DOHH2 (cell line): ENCODE results near the gene PPP1R3F.
"Not testable (repeated sequence)": the region's sequence is repeated elsewhere in the genome, so short reads cannot be mapped to it uniquely, and the experiment has no call there.

ENCODE experiments used
- H3F3A ChIP-seq: fragments of 200-600 bp; sonication (generic), shearing (Covaris generic); 2 replicates; pipeline ENCODE4 v1.6.0; 2016; ENCODE audit warnings: antibody characterized with exemption, mild to moderate bottlenecking; ENCODE audit not compliant: control insufficient read depth, insufficient read depth
- H3K27ac ChIP-seq: fragments of 200-600 bp; sonication (generic); 2 replicates; pipeline ENCODE4 v1.5.1; 2014; ENCODE audit warnings: low read depth, mild to moderate bottlenecking, low read length, moderate library complexity
- H3K27me3 ChIP-seq: fragments of 200-600 bp; sonication (generic); 2 replicates; pipeline ENCODE4 v1.6.1; 2014; ENCODE audit warnings: mild to moderate bottlenecking, low read length, mixed read lengths; ENCODE audit not compliant: control insufficient read depth
- H3K36me3 ChIP-seq: fragments of 200-600 bp; sonication (generic); 2 replicates; pipeline ENCODE4 v1.6.1; 2014; ENCODE audit warnings: mild to moderate bottlenecking, low read length, moderate library complexity, mixed read lengths; ENCODE audit not compliant: control insufficient read depth
- H3K4me1 ChIP-seq: fragments of 200-600 bp; sonication (generic); 2 replicates; pipeline ENCODE4 v1.6.1; 2014; ENCODE audit warnings: mild to moderate bottlenecking, low read length, mixed read lengths; ENCODE audit not compliant: control insufficient read depth
- H3K4me2 ChIP-seq: fragments of 200-600 bp; sonication (generic); 2 replicates; pipeline ENCODE4 v1.6.0; 2014; ENCODE audit warnings: mild to moderate bottlenecking, low read length, moderate library complexity
- H3K4me3 ChIP-seq: fragments of 200-600 bp; sonication (generic); 2 replicates; pipeline ENCODE4 v1.5.1; 2014; ENCODE audit warnings: mild to moderate bottlenecking, low read length, mixed read lengths
- H3K79me2 ChIP-seq: fragments of 200-600 bp; sonication (generic); 2 replicates; pipeline ENCODE4 v1.6.1; 2014; ENCODE audit warnings: mild to moderate bottlenecking, low read length, mixed read lengths; ENCODE audit not compliant: control insufficient read depth
- H3K9me2 ChIP-seq: fragments of 200-600 bp; sonication (generic); replicated peaks from 2 replicates; pipeline ENCODE4 v1.6.1; 2014; ENCODE audit warnings: mild to moderate bottlenecking, low read length, mixed read lengths; ENCODE audit not compliant: control insufficient read depth
- H3K9me3 ChIP-seq: fragments of 200-600 bp; sonication (generic); 2 replicates; pipeline ENCODE4 v1.6.1; 2014; ENCODE audit warnings: antibody characterized with exemption, low read length, mixed read lengths; ENCODE audit not compliant: control insufficient read depth, insufficient read depth
- H4K20me1 ChIP-seq: fragments of 200-600 bp; sonication (generic); 2 replicates; pipeline ENCODE4 v1.6.0; 2014; ENCODE audit warnings: low read depth, mild to moderate bottlenecking, antibody characterized with exemption, low read length, moderate library complexity; ENCODE audit not compliant: control insufficient read depth, insufficient read depth
- CTCF ChIP-seq: fragments of 200-600 bp; sonication (generic); IDR thresholded peaks from one replicate; pipeline ENCODE4 v1.5.1; 2014; ENCODE audit warnings: antibody characterized with exemption, mild to moderate bottlenecking, low read depth, low read length; ENCODE audit not compliant: poor library complexity, severe bottlenecking
- EZH2phosphoT487 ChIP-seq: fragments of 200-600 bp; sonication (generic); IDR thresholded peaks from 2 replicates; pipeline ENCODE4 v1.6.1; 2017; ENCODE audit warnings: borderline replicate concordance, mild to moderate bottlenecking, antibody characterized with exemption, low read length, moderate library complexity, mixed read lengths

The PPP1R3F gene

GRCh38 chrX:49291615-49292337 lies 22.2 kb downstream of the PPP1R3F start:
- H3K27me3 ChIP-seq, result no peaks in the 10 kb centered on the region
- no peaks in the 10 kb centered on the region for H3K9me2 ChIP-seq
- H3K4me2 ChIP-seq, result no peak overlapping the region
- H3K9me3 ChIP-seq, result no peaks in the 10 kb centered on the region
- H4K20me1 ChIP-seq, result no peaks in the 10 kb centered on the region
- no peak overlapping the region for H3K4me3 ChIP-seq
- no peaks in the 10 kb centered on the region for H3F3A ChIP-seq
- TF ChIP-seq CTCF (peak; percentile 66), EZH2phosphoT487 (no peak)
- H3K36me3 ChIP-seq, result no peaks in the 10 kb centered on the region
- H3K27ac ChIP-seq, result no peak overlapping the region
- H3K79me2 ChIP-seq, result no peaks in the 10 kb centered on the region
- no peaks in the 10 kb centered on the region for H3K4me1 ChIP-seq

DNA sequence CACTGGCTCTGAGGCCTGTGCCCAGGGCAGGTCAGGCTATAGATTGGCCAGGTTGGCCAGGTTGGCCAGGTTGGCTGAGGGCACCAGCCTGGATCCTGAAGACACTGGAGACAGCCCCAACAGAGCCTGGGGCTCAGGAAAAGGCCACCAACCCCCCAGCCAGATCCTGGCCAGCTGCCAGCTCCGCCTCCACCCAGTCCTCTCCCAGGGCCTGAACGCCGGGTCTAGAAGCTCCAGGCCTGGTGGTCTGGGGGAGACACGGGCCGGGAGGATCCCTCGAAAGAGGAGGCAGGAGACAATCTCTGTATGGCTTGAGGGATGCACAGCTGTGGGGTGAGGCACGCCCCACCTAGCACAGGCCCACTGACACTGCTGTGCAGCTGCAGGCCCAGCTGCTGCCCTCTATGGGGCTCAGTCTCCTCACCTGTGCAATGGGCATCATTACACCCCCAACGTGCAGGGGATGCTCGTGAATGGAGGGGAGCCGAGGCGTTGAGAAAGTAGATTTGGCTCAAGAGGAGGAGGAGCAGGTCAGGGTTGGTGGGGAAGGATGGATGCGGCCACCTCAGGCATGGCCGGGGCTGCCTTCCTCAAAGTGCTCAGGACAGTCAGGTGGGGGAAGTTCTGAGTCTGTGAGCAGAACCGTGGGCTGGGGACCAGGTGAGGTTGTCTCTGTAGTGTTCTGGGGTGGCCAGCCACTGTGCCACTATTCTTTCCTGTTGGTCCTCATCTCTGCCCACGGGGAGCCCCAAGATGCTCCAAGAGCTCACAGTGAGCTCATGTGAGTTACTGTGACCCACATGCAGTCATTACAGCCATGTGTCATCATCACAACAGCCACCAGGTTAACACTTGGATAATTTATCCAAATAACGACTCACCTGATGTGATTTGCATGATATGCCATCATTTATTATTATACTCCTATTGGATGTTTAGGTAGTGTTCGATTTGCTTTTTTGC lies 23.1 kb downstream of the PPP1R3F start:
- H3K36me3 ChIP-seq, result no peaks in the 10 kb centered on the region
- H3F3A ChIP-seq, result no peaks in the 10 kb centered on the region
- TF ChIP-seq EZH2phosphoT487 (no peak), CTCF (no peak)
- no peak overlapping the region for H3K27ac ChIP-seq
- no peaks in the 10 kb centered on the region for H3K27me3 ChIP-seq
- H3K9me3 ChIP-seq, result no peaks in the 10 kb centered on the region
- H3K4me2 ChIP-seq, result no peak overlapping the region
- H3K9me2 ChIP-seq, result no peaks in the 10 kb centered on the region
- no peaks in the 10 kb centered on the region for H3K79me2 ChIP-seq
- no peaks in the 10 kb centered on the region for H3K4me1 ChIP-seq
- H3K4me3 ChIP-seq, result no peak overlapping the region
- no peaks in the 10 kb centered on the region for H4K20me1 ChIP-seq

GRCh38 chrX:49299293-49299692 lies 29.7 kb downstream of the PPP1R3F start:
- H3F3A ChIP-seq, H3K36me3 ChIP-seq, H3K79me2 ChIP-seq, H3K27ac ChIP-seq, H4K20me1 ChIP-seq, H3K4me3 ChIP-seq, H3K9me3 ChIP-seq, H3K9me2 ChIP-seq, H3K4me2 ChIP-seq, H3K4me1 ChIP-seq, H3K27me3 ChIP-seq: not testable (repeated sequence)

DNA sequence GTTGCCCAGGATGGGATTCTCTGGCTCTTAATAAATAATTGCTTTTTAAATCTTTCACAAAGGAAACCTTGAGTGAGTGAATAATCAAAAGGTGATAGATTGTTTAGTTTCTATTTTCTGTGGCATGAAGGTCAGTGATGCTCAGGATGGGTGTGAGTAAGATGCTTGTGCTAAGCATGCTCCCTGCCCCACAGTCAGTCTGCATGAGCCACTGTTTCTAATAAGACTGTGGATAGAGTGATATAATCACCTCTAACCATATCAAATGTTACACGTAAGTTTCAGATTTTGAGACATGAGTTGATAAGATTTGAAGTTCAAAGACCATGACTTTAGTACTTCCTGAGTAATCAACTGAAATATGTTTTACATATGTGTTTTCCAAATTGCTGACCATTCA lies 31.1 kb downstream of the PPP1R3F start:
- H3K4me3 ChIP-seq, result no peak overlapping the region
- no peaks in the 10 kb centered on the region for H3K27me3 ChIP-seq
- no peak overlapping the region for H3K4me2 ChIP-seq
- H3K36me3 ChIP-seq, result no peaks in the 10 kb centered on the region
- no peaks in the 10 kb centered on the region for H4K20me1 ChIP-seq
- no peaks in the 10 kb centered on the region for H3K9me3 ChIP-seq
- no peak overlapping the region for H3K27ac ChIP-seq
- H3F3A ChIP-seq, result no peaks in the 10 kb centered on the region
- H3K9me2 ChIP-seq, result no peaks in the 10 kb centered on the region
- no peaks in the 10 kb centered on the region for H3K79me2 ChIP-seq
- TF ChIP-seq CTCF (no peak), EZH2phosphoT487 (no peak)
- H3K4me1 ChIP-seq, result no peaks in the 10 kb centered on the region
